Common myeloid progenitor, CD34-positive (primary cell): Measurements from ENCODE around the gene KAT2B.

Experiments
- CTCF ChIA-PET: fragments of 350-600 bp; sonication (Branson Sonifier 250); formaldehyde crosslinking; loops from one replicate; lab custom pipeline; 2021; ENCODE audit warnings: antibody characterized with exemption; lab: Charles Lee
- POLR2A ChIA-PET: fragments of 350-600 bp; sonication (Branson Sonifier 250); formaldehyde crosslinking; loops from one replicate; lab custom pipeline; 2021; ENCODE audit warnings: antibody characterized with exemption; lab: Charles Lee
- DNase-seq, 3 donors: peaks; one replicate each; pipeline versions ENCODE4 v3.0.0 to v3.0.0-alpha.2; 2013
- H3K27ac ChIP-seq, 2 experiments: 1 replicate in 1 of 2; 2 replicates in 1 of 2; pipeline ENCODE4 v1.7.0; 2013; ENCODE audit warnings: inconsistent platforms in 2 of 2, low read length in 2 of 2, mild to moderate bottlenecking in 2 of 2, low read depth in 1 of 2, moderate library complexity in 1 of 2; ENCODE audit not compliant: severe bottlenecking in 2 of 2, insufficient read depth in 1 of 2, poor library complexity in 1 of 2
- H3K27me3 ChIP-seq, 5 experiments: replicated peaks in 2 of 5; 1 replicate in 3 of 5; 2 replicates in 2 of 5; pipeline versions ENCODE4 v1.6.1 to v1.7.0; 2013; ENCODE audit warnings: low read length in 4 of 5, mild to moderate bottlenecking in 2 of 5, moderate library complexity in 2 of 5, inconsistent platforms in 1 of 5; ENCODE audit not compliant: insufficient read depth in 5 of 5, control insufficient read depth in 4 of 5
- H3K36me3 ChIP-seq, 4 experiments: 1 replicate in 2 of 4; 2 replicates in 2 of 4; pipeline versions ENCODE4 v1.6.1 to v1.7.0; 2013; ENCODE audit warnings: low read length in 3 of 4, control low read depth in 1 of 4, mild to moderate bottlenecking in 1 of 4; ENCODE audit not compliant: control insufficient read depth in 4 of 4, insufficient read depth in 4 of 4
- H3K4me1 ChIP-seq, 4 experiments: 1 replicate in 3 of 4; 2 replicates in 1 of 4; pipeline versions ENCODE4 v1.6.1 to v1.7.1; 2013; ENCODE audit warnings: low read length in 3 of 4, mild to moderate bottlenecking in 3 of 4, control low read depth in 1 of 4, inconsistent platforms in 1 of 4, moderate library complexity in 1 of 4; ENCODE audit not compliant: control insufficient read depth in 4 of 4, insufficient read depth in 4 of 4; ENCODE audit errors: control extremely low read depth in 1 of 4
- H3K4me3 ChIP-seq, 7 experiments: 1 replicate in 4 of 7; 2 replicates in 3 of 7; pipeline versions ENCODE4 v1.5.1 to v1.7.0; 2013; ENCODE audit warnings: mild to moderate bottlenecking in 7 of 7, low read length in 6 of 7, moderate library complexity in 6 of 7, inconsistent platforms in 2 of 7, low read depth in 2 of 7, control low read depth in 1 of 7; ENCODE audit not compliant: insufficient read depth in 4 of 7, control insufficient read depth in 1 of 7; ENCODE audit errors: extremely low read depth in 1 of 7
- H3K9me3 ChIP-seq, 5 experiments: 1 replicate in 4 of 5; 2 replicates in 1 of 5; pipeline versions ENCODE4 v1.6.1 to v1.7.1; 2013; ENCODE audit warnings: low read length in 4 of 5, mild to moderate bottlenecking in 2 of 5, inconsistent platforms in 1 of 5, low read depth in 1 of 5, moderate library complexity in 1 of 5; ENCODE audit not compliant: control insufficient read depth in 4 of 5, insufficient read depth in 2 of 5; ENCODE audit errors: control extremely low read depth in 1 of 5
- WGBS: methylation state at CpG from one replicate; pipeline ENCODE4 v1.1.5; 2013; ENCODE audit not compliant: insufficient coverage; 5-methylcytosine and 5-hydroxymethylcytosine counted together

The KAT2B gene

DNA sequence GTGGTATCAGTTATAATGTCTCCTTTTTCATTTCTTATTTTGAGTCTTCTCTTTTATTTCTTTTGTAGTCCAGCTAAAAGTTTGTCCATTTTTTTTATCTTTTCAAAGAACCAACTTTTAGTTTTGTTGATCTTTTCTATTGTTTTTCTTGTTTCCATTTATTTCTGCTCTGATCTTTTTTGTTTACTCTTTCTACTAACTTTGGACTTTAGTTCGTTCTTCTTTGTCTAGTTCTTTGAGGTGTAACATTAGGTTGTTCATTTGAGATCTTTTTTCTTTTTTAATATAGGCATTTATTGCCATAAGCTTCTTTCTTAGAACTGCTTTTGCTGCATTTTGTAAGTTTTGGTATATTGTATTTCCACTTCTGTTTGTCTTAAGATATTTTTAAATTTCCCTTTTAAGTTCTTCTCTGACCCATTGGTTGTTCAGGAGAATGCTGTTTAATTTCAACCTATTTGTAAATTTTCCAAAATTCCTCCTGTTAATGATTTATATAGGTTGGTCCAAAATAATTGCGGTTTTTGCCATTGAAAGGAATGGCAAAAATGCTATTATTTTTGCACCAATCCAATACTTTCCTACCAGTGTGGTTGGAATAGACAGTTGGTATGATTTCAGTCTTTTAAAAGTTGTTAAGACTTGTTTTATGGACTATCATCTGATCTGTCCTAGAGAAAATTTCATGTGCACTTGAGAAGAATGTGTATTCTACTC, 51.2 kb downstream of the KAT2B start:
- DNase-seq, result no peak
- peaks cover 2 to 17% (median 5%) of the 10 kb centered on the region in 4 experiments for H3K36me3 ChIP-seq
- no peak overlapping the region for H3K27ac ChIP-seq
- no peak overlapping the region for H3K4me3 ChIP-seq
- no CpG with 5 or more reads among the region's 2 CpGs for WGBS
- H3K9me3 ChIP-seq, result peaks cover 1 to 15% (median 6%) of the 10 kb centered on the region in 5 experiments
- POLR2A ChIA-PET, result interaction anchor here (0.8 kb wide), 1 partner anchor 38 kb away, joined by 3 read pairs; no protein-coding TSS in a partner anchor
- no peaks in the 10 kb centered on the region for H3K4me1 ChIP-seq
- no peaks in the 10 kb centered on the region for H3K27me3 ChIP-seq
- CTCF ChIA-PET, result no interaction called here

DNA sequence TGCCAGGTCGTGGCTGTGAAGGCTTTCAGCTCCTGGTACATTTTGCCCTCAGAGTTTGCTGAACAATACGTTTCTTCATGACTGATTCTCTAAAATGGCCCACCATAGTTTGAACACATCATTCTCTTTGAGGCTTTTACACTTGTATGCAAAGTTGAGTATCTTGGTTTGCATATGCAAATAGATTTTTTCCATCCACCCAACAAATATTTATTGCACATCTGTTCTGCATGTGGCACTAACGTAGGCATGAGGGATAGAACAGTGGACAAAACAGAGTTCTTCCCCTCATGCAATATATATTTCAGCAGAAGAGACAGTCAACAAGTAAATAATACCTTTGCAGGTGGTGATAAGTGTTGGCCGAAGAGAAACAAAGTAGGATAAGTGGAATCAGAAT, 55.2 kb downstream of the KAT2B start:
- H3K9me3 ChIP-seq, result peaks cover 0 to 4% (median under 1%) of the 10 kb centered on the region in 5 experiments
- ChIA-PET POLR2A (no interaction called here), CTCF (interaction anchor here (1.4 kb wide), 1 partner anchor 54 kb away, joined by 3 read pairs; no protein-coding TSS in a partner anchor)
- no peak for DNase-seq
- peaks cover 0 to 3% (median 0%) of the 10 kb centered on the region in 5 experiments for H3K27me3 ChIP-seq
- H3K27ac ChIP-seq, result no peak overlapping the region
- peaks cover 0 to 11% (median 3%) of the 10 kb centered on the region in 4 experiments for H3K36me3 ChIP-seq
- H3K4me1 ChIP-seq, result no peaks in the 10 kb centered on the region
- no peak overlapping the region for H3K4me3 ChIP-seq
- 100% methylated on average over 1 of the region's 4 CpGs for WGBS

DNA sequence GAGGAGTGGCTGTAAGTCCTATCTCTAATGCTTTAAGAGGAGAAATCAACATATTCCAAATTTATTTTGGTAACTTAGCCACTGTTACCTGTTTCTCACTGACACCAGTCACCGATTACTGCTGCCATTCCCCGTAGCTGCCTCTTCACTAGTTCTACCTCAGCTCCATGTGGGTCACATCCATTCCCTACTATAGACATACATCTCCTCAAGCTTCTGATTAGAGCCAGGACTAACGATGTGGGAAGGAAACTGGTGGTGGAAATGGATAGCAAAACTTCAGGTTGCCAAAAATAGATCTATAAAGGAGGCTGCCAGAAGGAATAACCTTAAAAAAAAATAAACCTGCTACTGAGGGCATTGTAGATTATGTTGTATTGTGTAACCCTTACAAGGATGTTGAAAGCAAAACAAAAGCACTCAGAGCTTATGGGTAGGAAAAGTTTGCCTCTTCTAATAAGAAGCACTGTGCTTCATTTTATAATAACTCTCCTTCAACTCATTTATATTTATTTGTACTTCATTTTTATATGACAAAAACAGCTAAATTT, 56.0 kb downstream of the KAT2B start:
- POLR2A ChIA-PET, result no interaction called here
- no peaks in the 10 kb centered on the region for H3K9me3 ChIP-seq
- no peak overlapping the region for H3K27ac ChIP-seq
- 76% methylated on average over 2 of the region's 3 CpGs for WGBS
- no peaks in the 10 kb centered on the region for H3K4me1 ChIP-seq
- no peak for DNase-seq
- peaks cover 0 to 3% (median 0%) of the 10 kb centered on the region in 5 experiments for H3K27me3 ChIP-seq
- H3K36me3 ChIP-seq, result peaks cover 0 to 11% (median 3%) of the 10 kb centered on the region in 4 experiments
- CTCF ChIA-PET, result interaction anchor here (1.4 kb wide), 1 partner anchor 11 kb away, joined by 3 read pairs; no protein-coding TSS in a partner anchor
- no peak overlapping the region for H3K4me3 ChIP-seq

DNA sequence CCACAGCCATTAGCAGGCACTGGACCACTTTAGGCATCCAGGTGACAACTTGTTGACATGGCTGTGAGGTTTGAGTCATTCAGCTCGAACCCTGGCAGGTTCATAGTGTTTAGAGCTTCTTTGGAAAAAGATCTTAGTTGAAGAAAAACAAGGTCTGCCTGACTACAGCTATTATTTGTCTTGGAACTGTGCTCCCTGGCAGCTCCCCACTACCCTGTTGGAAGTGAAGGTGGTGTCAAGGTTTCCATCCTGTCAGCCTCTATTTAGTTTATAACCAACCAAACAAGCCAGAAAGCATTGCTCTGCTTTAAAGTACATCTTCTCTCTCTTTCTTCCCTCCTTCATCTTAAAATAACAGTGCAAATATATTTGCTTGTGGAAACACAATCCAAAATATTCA, 56.8 kb downstream of the KAT2B start:
- 80% methylated on average over 1 of the region's 1 CpG for WGBS
- no peak for DNase-seq
- Histone ChIP-seq H3K27ac (no peak overlapping the region), H3K36me3 (peaks cover 0 to 11% (median 3%) of the 10 kb centered on the region in 4 experiments), H3K4me1 (no peaks in the 10 kb centered on the region), H3K27me3 (peaks cover 0 to 3% (median 0%) of the 10 kb centered on the region in 5 experiments), H3K9me3 (no peaks in the 10 kb centered on the region), H3K4me3 (no peak overlapping the region)
- POLR2A ChIA-PET, result no interaction called here
- CTCF ChIA-PET, result interaction anchor here (1.4 kb wide), 1 partner anchor 12 kb away, joined by 3 read pairs; no protein-coding TSS in a partner anchor

DNA sequence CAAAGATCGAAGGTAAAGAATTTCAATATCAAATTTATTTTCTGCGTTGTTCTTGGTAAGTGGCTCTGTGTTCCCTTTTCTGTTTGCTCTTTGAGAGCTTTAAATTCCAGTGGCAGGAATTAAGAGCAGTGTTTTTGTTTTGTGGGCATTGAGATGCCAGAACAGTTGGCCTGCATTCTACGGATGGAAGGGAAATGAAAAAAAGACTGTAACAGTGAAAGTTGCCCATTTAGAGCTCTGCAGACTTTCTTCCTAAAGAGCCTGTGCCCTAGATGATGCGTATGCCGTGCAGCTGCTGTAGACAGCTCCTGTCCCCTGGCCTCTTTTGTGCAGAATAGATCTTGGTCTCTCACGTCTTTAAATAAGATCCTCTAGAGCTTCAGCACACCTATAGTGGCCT, 58.8 kb downstream of the KAT2B start:
- Histone ChIP-seq H3K27me3 (peaks cover 0 to 3% (median 0%) of the 10 kb centered on the region in 5 experiments), H3K9me3 (no peaks in the 10 kb centered on the region), H3K4me1 (peaks cover 0 to 8% (median 4%) of the 10 kb centered on the region in 4 experiments), H3K36me3 (peaks cover 0 to 11% (median 0%) of the 10 kb centered on the region in 4 experiments), H3K27ac (no peak overlapping the region), H3K4me3 (no peak overlapping the region)
- DNase-seq, result no peak
- 92% methylated on average over 5 of the region's 6 CpGs for WGBS
- ChIA-PET CTCF (interaction anchor here (1.3 kb wide), 1 partner anchor 1034 kb away, joined by 4 read pairs; no protein-coding TSS in a partner anchor), POLR2A (no interaction called here)

DNA sequence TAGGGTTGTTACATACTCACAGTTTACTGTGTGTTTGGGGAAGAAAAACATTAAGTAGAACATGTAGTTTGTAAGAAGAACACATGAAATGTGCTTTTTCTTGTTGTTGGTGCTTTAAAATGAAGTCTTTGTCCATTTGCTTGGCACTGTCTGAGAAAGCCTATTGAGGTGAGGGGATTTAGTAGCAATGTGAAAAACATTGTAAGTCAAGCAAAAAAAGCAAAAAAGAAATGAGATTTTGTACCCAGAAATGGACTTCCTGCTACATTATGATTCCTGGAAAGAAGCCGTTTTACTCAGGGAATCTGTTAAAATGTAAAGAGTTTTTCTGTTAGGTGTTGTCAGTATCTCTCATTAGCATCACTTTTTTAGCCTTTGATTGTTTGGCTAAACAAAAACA, 59.9 kb downstream of the KAT2B start:
- no peak for DNase-seq
- ChIA-PET POLR2A (no interaction called here), CTCF (interaction anchor here (1.3 kb wide), 1 partner anchor 1035 kb away, joined by 4 read pairs; no protein-coding TSS in a partner anchor)
- WGBS, result 80% methylated on average over 1 of the region's 1 CpG
- Histone ChIP-seq H3K4me1 (peaks cover 0 to 17% (median 8%) of the 10 kb centered on the region in 4 experiments), H3K27me3 (peaks cover 0 to 3% (median 0%) of the 10 kb centered on the region in 5 experiments), H3K27ac (no peak overlapping the region), H3K4me3 (peak overlapping the region in 1 of 7 experiments; percentile 25), H3K9me3 (no peaks in the 10 kb centered on the region), H3K36me3 (peaks cover 0 to 9% (median 0%) of the 10 kb centered on the region in 4 experiments)
